Measurements from ENCODE around the gene ADGRG6. TPM values are rescaled to one million over a fixed set of nuclear protein-coding genes. Genes with fewer than 3 reads are reported as not detected.

Gene ADGRG6
- total RNA-seq, 1 experiment from 2014 or later, result 5.3 TPM

GRCh38 chr6:142381181-142381580 is 79.4 kb downstream of the ADGRG6 start:
- H3K4me3 Mint-ChIP-seq, result no peak overlapping the region
- ChIA-PET POLR2A (interaction anchor here (0.6 kb wide), 1 partner anchor 79 kb away, joined by 4 read pairs; the partner anchor contains the start of gene ADGRG6), CTCF (no interaction called here)
- no peaks in the 10 kb centered on the region for H3K36me3 Mint-ChIP-seq
- H3K9me3 Mint-ChIP-seq, result no peaks in the 10 kb centered on the region
- no peaks in the 10 kb centered on the region for H3K27me3 Mint-ChIP-seq (ENCODE audit: low read depth)
- DNase-seq (ENCODE audit: low spot score) (no peak), ATAC-seq (no peak)
- H3K4me1 Mint-ChIP-seq, result peaks cover 27% of the 10 kb centered on the region
- H3K27ac Mint-ChIP-seq, result no peak overlapping the region
- TF ChIP-seq, protein P1, sequence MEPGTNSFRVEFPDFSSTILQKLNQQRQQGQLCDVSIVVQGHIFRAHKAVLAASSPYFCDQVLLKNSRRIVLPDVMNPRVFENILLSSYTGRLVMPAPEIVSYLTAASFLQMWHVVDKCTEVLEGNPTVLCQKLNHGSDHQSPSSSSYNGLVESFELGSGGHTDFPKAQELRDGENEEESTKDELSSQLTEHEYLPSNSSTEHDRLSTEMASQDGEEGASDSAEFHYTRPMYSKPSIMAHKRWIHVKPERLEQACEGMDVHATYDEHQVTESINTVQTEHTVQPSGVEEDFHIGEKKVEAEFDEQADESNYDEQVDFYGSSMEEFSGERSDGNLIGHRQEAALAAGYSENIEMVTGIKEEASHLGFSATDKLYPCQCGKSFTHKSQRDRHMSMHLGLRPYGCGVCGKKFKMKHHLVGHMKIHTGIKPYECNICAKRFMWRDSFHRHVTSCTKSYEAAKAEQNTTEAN (CRISPR knock-in tag; IDR thresholded peaks at IDR 0.05), result no peak

GRCh38 chr6:142381845-142382378 is 80.1 kb downstream of the ADGRG6 start:
- CTCF ChIA-PET, result no interaction called here
- H3K9me3 Mint-ChIP-seq, result no peaks in the 10 kb centered on the region
- H3K4me1 Mint-ChIP-seq, result peaks cover 24% of the 10 kb centered on the region

More at GRCh38 chr6:142381845-142382378, 80.1 kb downstream of the ADGRG6 start:
- no peak overlapping the region for H3K4me3 Mint-ChIP-seq
- DNase-seq (ENCODE audit: low spot score) (no peak), ATAC-seq (no peak)
- POLR2A ChIA-PET, result no interaction called here
- no peak for TF ChIP-seq NR3C1 (CRISPR knock-in tag; conservative IDR thresholded peaks at IDR 0.05; ENCODE audit: low read depth)
- no peak for TF ChIP-seq NFE2L1 (CRISPR knock-in tag; IDR thresholded peaks at IDR 0.05)
- TF ChIP-seq JAZF1 (CRISPR knock-in tag; IDR thresholded peaks at IDR 0.05), result no peak
- TF ChIP-seq IRF1 (CRISPR knock-in tag; IDR thresholded peaks at IDR 0.05), result no peak
- no peak for TF ChIP-seq NR2C2 (CRISPR knock-in tag; IDR thresholded peaks at IDR 0.05)
- TF ChIP-seq USF2 (CRISPR knock-in tag; IDR thresholded peaks at IDR 0.05), result no peak
- no peak for TF ChIP-seq GTF2I (CRISPR knock-in tag; conservative IDR thresholded peaks at IDR 0.05)
- TF ChIP-seq ZNF671 (CRISPR knock-in tag; IDR thresholded peaks at IDR 0.05), result no peak
- TF ChIP-seq, protein P2, sequence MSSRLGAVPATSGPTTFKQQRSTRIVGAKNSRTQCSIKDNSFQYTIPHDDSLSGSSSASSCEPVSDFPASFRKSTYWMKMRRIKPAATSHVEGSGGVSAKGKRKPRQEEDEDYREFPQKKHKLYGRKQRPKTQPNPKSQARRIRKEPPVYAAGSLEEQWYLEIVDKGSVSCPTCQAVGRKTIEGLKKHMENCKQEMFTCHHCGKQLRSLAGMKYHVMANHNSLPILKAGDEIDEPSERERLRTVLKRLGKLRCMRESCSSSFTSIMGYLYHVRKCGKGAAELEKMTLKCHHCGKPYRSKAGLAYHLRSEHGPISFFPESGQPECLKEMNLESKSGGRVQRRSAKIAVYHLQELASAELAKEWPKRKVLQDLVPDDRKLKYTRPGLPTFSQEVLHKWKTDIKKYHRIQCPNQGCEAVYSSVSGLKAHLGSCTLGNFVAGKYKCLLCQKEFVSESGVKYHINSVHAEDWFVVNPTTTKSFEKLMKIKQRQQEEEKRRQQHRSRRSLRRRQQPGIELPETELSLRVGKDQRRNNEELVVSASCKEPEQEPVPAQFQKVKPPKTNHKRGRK (CRISPR knock-in tag; IDR thresholded peaks at IDR 0.05; ENCODE audit: borderline replicate concordance), result no peak
- no peak for TF ChIP-seq NFATC4 (CRISPR knock-in tag; IDR thresholded peaks at IDR 0.05)
- TF ChIP-seq, protein P3, sequence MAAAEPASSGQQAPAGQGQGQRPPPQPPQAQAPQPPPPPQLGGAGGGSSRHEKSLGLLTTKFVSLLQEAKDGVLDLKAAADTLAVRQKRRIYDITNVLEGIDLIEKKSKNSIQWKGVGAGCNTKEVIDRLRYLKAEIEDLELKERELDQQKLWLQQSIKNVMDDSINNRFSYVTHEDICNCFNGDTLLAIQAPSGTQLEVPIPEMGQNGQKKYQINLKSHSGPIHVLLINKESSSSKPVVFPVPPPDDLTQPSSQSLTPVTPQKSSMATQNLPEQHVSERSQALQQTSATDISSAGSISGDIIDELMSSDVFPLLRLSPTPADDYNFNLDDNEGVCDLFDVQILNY (CRISPR knock-in tag; IDR thresholded peaks at IDR 0.05), result no peak
- no peak for TF ChIP-seq ZNF281 (CRISPR knock-in tag; IDR thresholded peaks at IDR 0.05)
- TF ChIP-seq PRRX2 (CRISPR knock-in tag; IDR thresholded peaks at IDR 0.05), result no peak
- TF ChIP-seq ARID4B (CRISPR knock-in tag; IDR thresholded peaks at IDR 0.05; ENCODE audit: borderline replicate concordance), result no peak
- TF ChIP-seq HMGA2 (CRISPR knock-in tag; IDR thresholded peaks at IDR 0.05), result no peak
- TF ChIP-seq FOXK1 (CRISPR knock-in tag; IDR thresholded peaks at IDR 0.05), result no peak
- no peak for TF ChIP-seq MXD4 (CRISPR knock-in tag; IDR thresholded peaks at IDR 0.05; ENCODE audit: borderline replicate concordance)
- no peaks in the 10 kb centered on the region for H3K36me3 Mint-ChIP-seq
- H3K27ac Mint-ChIP-seq, result no peak overlapping the region
- H3K27me3 Mint-ChIP-seq (ENCODE audit: low read depth), result no peaks in the 10 kb centered on the region
